BLaER1 treated with 17β-estradiol and CSF1 and Interleukin-3, amounts not matched to agents 10 nM and 100 nM (cell line): ENCODE data around the gene INTS4.
"Not testable (repeated sequence)": the region's sequence is repeated elsewhere in the genome, so short reads cannot be mapped to it uniquely, and the experiment has no call there.

ENCODE experiments used
- H3K27ac ChIP-seq, 11 experiments: shearing (Covaris generic); formaldehyde crosslinking; 2 replicates each; pipeline ENCODE4 v1.8.1; 2022
- H3K27me3 ChIP-seq, 11 experiments: shearing (Covaris generic); formaldehyde crosslinking; 2 replicates each; pipeline ENCODE4 v1.8.1; 2022
- H3K36me3 ChIP-seq, 11 experiments: shearing (Covaris generic); formaldehyde crosslinking; 2 replicates each; pipeline ENCODE4 v1.8.1; 2022
- H3K4me1 ChIP-seq, 10 experiments: shearing (Covaris generic); formaldehyde crosslinking; 2 replicates each; pipeline ENCODE4 v1.8.1; 2022
- H3K4me2 ChIP-seq, 11 experiments: shearing (Covaris generic); formaldehyde crosslinking; 2 replicates each; pipeline ENCODE4 v1.8.1; 2022
- H3K4me3 ChIP-seq, 10 experiments: shearing (Covaris generic); formaldehyde crosslinking; 2 replicates each; pipeline ENCODE4 v1.8.1; 2022
- H3K9ac ChIP-seq, 11 experiments: shearing (Covaris generic); formaldehyde crosslinking; 2 replicates each; pipeline ENCODE4 v1.8.1; 2022
- H3K9me3 ChIP-seq, 11 experiments: shearing (Covaris generic); formaldehyde crosslinking; replicated peaks in 1 of 11; 2 replicates each; pipeline ENCODE4 v1.8.1; 2022
- H4K20me1 ChIP-seq, 11 experiments: shearing (Covaris generic); formaldehyde crosslinking; 2 replicates each; pipeline ENCODE4 v1.8.1; 2022
- Cebpa-rat ChIP-seq, 11 experiments: shearing (Covaris generic); IDR thresholded peaks; 2 replicates each; pipeline ENCODE4 v1.8.1; 2022

INTS4 gene

DNA sequence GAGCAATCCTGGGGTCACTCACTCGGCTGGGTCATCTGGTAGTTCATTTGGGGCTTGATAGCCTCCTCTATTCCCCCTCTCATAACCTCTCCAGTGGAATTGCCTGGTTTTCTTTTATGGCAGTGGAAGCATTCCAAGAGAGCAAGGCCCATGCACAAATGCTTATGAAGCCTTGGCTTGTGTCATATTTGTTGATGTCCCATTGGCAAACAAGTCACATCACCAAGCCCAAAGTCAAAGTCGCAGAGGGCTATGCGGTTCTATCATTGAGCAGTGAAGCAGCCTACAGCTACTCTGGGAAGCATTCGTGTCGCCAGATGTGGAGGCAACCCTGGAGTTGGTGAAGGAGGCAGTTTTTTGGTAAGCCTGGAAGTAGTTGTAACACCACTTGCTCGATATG is 16.3 kb upstream of the INTS4 start:
- Histone ChIP-seq H3K9me3 (no peaks in the 10 kb centered on the region), H3K4me1 (no peaks in the 10 kb centered on the region), H3K27ac (no peak overlapping the region), H4K20me1 (no peaks in the 10 kb centered on the region), H3K27me3 (no peaks in the 10 kb centered on the region), H3K9ac (no peak overlapping the region), H3K4me3 (no peak overlapping the region), H3K4me2 (no peak overlapping the region), H3K36me3 (no peaks in the 10 kb centered on the region)
- TF ChIP-seq Cebpa-rat (IDR thresholded peaks at IDR 0.05) = no peak

GRCh38 chr11:78010304-78010703 is 15.8 kb upstream of the INTS4 start:
- Histone ChIP-seq H3K9ac (no peak overlapping the region), H3K36me3 (no peaks in the 10 kb centered on the region), H3K4me1 (no peaks in the 10 kb centered on the region), H3K9me3 (no peaks in the 10 kb centered on the region), H3K4me2 (no peak overlapping the region), H4K20me1 (no peaks in the 10 kb centered on the region), H3K4me3 (no peak overlapping the region), H3K27ac (no peak overlapping the region), H3K27me3 (no peaks in the 10 kb centered on the region)
- no peak for TF ChIP-seq Cebpa-rat (IDR thresholded peaks at IDR 0.05)

DNA sequence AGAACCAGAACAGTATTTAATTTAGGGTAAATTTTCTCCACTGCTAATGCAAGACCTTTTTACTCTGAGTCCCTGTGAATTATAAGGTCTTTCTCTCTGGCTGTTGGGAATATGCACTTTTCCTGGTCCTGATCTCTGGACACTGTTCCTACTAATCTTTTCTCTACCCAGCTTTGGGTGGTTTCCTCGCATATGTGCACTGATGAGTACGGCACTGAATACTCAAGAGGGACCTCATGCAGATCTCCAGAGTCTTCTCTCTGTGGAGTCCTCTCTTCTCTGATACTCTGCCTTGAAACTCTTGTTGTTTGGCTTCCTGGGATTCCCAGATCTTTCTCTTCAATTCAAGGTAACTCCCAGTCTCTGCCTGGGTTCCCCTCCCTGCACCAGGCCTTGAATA is 14.6 kb upstream of the INTS4 start:
- H3K9me3 ChIP-seq = no peaks in the 10 kb centered on the region
- H3K36me3 ChIP-seq = no peaks in the 10 kb centered on the region
- no peak overlapping the region for H3K4me2 ChIP-seq
- H3K27me3 ChIP-seq = no peaks in the 10 kb centered on the region
- no peak overlapping the region for H3K9ac ChIP-seq
- H3K4me3 ChIP-seq = no peak overlapping the region
- no peaks in the 10 kb centered on the region for H4K20me1 ChIP-seq
- H3K4me1 ChIP-seq = no peaks in the 10 kb centered on the region
- no peak overlapping the region for H3K27ac ChIP-seq
- TF ChIP-seq Cebpa-rat (IDR thresholded peaks at IDR 0.05) = no peak

DNA sequence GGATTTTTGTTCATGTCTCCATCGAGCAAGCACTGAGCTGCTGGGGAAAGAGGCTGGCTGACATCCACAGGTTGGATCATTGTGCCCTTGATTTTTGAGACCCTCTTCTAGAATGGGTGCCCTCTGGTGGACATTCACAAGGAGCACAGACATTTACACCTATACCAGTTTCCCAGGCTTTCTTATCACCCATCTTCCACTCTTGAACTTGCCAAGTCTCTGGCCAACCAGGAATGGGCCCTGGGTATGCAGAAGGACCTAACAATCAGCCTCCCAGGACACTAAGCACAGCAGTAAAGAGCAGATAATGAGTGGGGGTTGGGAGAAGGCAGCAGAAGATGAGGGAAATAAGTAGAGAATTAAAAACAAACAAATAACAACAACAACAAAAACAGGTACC is 5.7 kb upstream of the INTS4 start:
- Histone ChIP-seq H3K4me2 (no peak overlapping the region), H3K4me1 (peaks cover 3 to 8% (median 4%) of the 10 kb centered on the region in 10 experiments; a peak in 13 of 20 replicates), H3K27ac (no peak overlapping the region), H3K9me3 (no peaks in the 10 kb centered on the region), H3K36me3 (no peaks in the 10 kb centered on the region), H3K9ac (no peak overlapping the region), H3K4me3 (no peak overlapping the region), H3K27me3 (no peaks in the 10 kb centered on the region), H4K20me1 (no peaks in the 10 kb centered on the region)
- no peak for TF ChIP-seq Cebpa-rat (IDR thresholded peaks at IDR 0.05)

DNA sequence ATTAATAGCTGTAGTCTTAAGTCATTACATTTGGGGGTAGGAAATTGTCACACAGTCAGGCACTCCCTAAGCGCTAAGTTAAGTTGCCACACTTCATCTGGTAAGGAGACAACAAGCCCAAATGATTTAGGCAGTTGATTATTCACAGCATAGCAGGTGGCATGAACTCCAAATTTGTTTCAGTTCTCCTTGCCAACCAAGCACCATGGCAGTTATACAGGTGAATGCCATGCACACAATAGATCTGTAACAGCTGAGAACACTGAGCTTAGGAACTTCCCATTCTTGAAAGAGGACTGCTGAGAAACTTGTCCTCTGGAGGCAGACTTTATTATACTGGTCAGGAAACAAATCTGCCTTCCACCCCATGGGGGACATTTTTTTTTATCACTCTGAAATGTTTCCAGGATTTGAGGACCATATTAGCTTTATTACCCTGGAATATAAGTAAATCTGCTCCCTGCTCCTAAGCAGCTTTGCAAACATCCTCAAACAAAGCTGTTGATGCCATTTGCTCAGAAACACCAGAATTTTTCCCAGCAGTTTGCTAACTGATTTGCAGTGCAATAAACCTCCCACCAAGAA is 5.1 kb upstream of the INTS4 start:
- Histone ChIP-seq H4K20me1 (no peaks in the 10 kb centered on the region), H3K36me3 (no peaks in the 10 kb centered on the region), H3K9ac (no peak overlapping the region), H3K4me3 (no peak overlapping the region), H3K9me3 (no peaks in the 10 kb centered on the region), H3K27ac (no peak overlapping the region), H3K4me2 (no peak overlapping the region), H3K4me1 (peaks cover 6 to 10% (median 6%) of the 10 kb centered on the region in 10 experiments; a peak in 13 of 20 replicates), H3K27me3 (no peaks in the 10 kb centered on the region)
- TF ChIP-seq Cebpa-rat (IDR thresholded peaks at IDR 0.05) = no peak

GRCh38 chr11:77993902-77994301 is 566 bp downstream of the INTS4 start:
- no peaks in the 10 kb centered on the region for H3K9me3 ChIP-seq
- H3K27me3 ChIP-seq = no peaks in the 10 kb centered on the region
- peaks cover 27 to 36% (median 34%) of the 10 kb centered on the region in 11 experiments for H3K36me3 ChIP-seq
- no peak for TF ChIP-seq Cebpa-rat (IDR thresholded peaks at IDR 0.05)
- H3K9ac ChIP-seq = peak overlapping the region; percentile 76 to 87 (median 82)
- H4K20me1 ChIP-seq = peaks cover 0 to 14% (median 0%) of the 10 kb centered on the region in 11 experiments; a peak in 2 of 22 replicates
- peaks cover 21 to 33% (median 26%) of the 10 kb centered on the region in 10 experiments for H3K4me1 ChIP-seq
- H3K27ac ChIP-seq = peak overlapping the region; percentile 41 to 88 (median 78); a peak in 21 of 22 replicates
- peak overlapping the region; percentile 85 to 100 (median 94) for H3K4me2 ChIP-seq
- H3K4me3 ChIP-seq = peak overlapping the region; percentile 69 to 86 (median 82)

DNA sequence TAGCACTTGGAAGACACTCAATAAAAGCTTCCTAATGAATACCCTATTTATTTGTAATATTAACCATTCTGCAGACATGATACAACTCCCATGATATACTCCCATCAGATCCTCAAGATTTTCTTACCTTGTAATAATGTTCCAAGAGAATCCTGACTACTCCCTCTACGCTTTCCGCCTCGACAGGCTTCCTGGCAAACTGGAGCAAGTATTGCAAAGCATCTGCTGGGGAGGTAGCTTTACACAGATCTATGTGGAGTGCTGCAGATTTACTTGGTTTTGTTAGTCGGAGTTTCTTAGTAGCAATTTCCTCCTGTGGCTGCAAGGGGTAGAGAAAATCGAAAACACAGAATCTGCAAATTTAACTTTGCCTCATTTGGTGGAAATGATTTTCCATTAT is 3.5 kb downstream of the INTS4 start:
- H3K36me3 ChIP-seq = peaks cover 53 to 66% (median 62%) of the 10 kb centered on the region in 11 experiments
- no peak overlapping the region for H3K4me2 ChIP-seq
- no peak for TF ChIP-seq Cebpa-rat (IDR thresholded peaks at IDR 0.05)
- H3K9ac ChIP-seq = no peak overlapping the region
- peaks cover 21 to 33% (median 26%) of the 10 kb centered on the region in 10 experiments for H3K4me1 ChIP-seq
- H3K4me3 ChIP-seq = no peak overlapping the region
- H4K20me1 ChIP-seq = peaks cover 0 to 25% (median 0%) of the 10 kb centered on the region in 11 experiments; a peak in 6 of 22 replicates
- no peaks in the 10 kb centered on the region for H3K27me3 ChIP-seq
- peaks cover 0 to 7% (median 0%) of the 10 kb centered on the region in 11 experiments; a peak in 4 of 22 replicates for H3K9me3 ChIP-seq
- no peak overlapping the region for H3K27ac ChIP-seq

DNA sequence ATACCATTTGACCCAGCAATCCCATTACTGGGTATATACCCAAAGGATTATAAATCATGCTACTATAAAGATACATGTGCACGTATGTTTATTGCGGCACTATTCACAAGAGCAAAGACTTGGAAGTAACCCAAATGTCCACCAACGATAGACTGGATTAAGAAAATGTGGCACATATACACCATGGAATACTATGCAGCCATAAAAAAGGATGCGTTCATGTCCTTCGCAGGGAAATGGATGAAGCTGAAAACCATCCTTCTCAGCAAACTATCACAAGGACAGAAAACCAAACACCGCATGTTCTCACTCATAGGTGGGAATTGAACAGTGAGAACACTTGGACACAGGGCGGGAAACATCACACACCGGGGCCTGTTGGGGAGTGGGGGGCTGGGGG is 8.0 kb downstream of the INTS4 start:
- H3K27me3 ChIP-seq, H3K9ac ChIP-seq, H3K4me1 ChIP-seq, H3K27ac ChIP-seq, H3K4me2 ChIP-seq, H3K9me3 ChIP-seq, H3K4me3 ChIP-seq: not testable (repeated sequence)
- Histone ChIP-seq H3K36me3 (peaks cover 79 to 100% (median 94%) of the 10 kb centered on the region in 11 experiments), H4K20me1 (peaks cover 0 to 46% (median 3%) of the 10 kb centered on the region in 11 experiments; a peak in 8 of 22 replicates)

GRCh38 chr11:77981346-77981947 is 13.0 kb downstream of the INTS4 start:
- Histone ChIP-seq H3K4me2 (no peak overlapping the region), H3K36me3 (peaks cover 67 to 91% (median 81%) of the 10 kb centered on the region in 11 experiments), H3K4me1 (no peaks in the 10 kb centered on the region), H3K27ac (no peak overlapping the region), H3K9me3 (peaks cover 0 to 3% (median 0%) of the 10 kb centered on the region in 11 experiments; a peak in 5 of 22 replicates), H3K9ac (no peak overlapping the region), H4K20me1 (peaks cover 0 to 28% (median 0%) of the 10 kb centered on the region in 11 experiments; a peak in 6 of 22 replicates), H3K4me3 (no peak overlapping the region), H3K27me3 (no peaks in the 10 kb centered on the region)
- no peak for TF ChIP-seq Cebpa-rat (IDR thresholded peaks at IDR 0.05)

DNA sequence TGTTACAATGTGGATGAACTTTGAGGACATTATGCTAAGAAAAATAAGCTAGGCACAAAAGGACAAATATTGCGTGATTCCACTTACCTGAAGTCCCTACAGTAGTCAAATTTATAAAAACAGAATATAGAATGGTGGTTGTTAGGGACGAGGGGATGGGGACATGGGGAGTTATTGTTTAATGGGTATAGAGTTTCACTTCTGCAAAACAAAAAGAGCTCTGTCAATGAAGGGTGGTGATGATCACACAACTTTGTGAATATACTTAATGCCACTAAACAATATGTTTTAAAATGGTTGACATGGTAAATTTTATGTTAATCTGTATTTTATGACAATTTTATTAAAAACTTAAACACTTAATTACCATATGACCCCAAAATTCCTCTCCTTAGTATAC is 26.1 kb downstream of the INTS4 start:
- Histone ChIP-seq H3K27me3 (no peaks in the 10 kb centered on the region), H3K4me3 (no peak overlapping the region), H3K9ac (no peak overlapping the region), H3K9me3 (peaks cover 0 to 5% (median under 1%) of the 10 kb centered on the region in 11 experiments; a peak in 9 of 22 replicates), H4K20me1 (no peaks in the 10 kb centered on the region), H3K4me2 (no peak overlapping the region), H3K4me1 (peaks cover 0 to 17% (median 4%) of the 10 kb centered on the region in 10 experiments; a peak in 6 of 20 replicates), H3K27ac (no peak overlapping the region), H3K36me3 (peaks cover 21 to 75% (median 49%) of the 10 kb centered on the region in 11 experiments)
- TF ChIP-seq Cebpa-rat (IDR thresholded peaks at IDR 0.05) = no peak
